ENCODE measurements around the gene PCDHGC5.

DNA sequence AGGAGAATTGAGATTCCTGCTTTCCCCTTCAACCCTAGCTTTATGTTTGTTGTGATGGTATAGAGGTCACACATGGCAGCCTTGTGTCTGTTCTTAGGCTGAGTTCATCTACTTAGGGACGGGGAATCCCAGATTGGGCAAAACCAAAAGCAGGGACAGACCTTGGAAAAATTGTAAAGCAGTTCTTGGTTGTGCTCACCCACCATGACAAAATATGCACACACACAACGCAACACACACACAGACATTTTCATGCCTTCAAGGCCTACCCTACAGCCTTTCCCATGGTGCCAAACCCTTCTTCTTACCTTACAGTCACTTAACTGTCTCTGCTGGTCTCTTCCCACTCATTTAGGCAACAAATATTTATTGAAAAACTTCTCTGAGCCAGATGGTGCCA, 14.8 kb downstream of the PCDHGC5 start:
- TF ChIP-seq, protein P1, sequence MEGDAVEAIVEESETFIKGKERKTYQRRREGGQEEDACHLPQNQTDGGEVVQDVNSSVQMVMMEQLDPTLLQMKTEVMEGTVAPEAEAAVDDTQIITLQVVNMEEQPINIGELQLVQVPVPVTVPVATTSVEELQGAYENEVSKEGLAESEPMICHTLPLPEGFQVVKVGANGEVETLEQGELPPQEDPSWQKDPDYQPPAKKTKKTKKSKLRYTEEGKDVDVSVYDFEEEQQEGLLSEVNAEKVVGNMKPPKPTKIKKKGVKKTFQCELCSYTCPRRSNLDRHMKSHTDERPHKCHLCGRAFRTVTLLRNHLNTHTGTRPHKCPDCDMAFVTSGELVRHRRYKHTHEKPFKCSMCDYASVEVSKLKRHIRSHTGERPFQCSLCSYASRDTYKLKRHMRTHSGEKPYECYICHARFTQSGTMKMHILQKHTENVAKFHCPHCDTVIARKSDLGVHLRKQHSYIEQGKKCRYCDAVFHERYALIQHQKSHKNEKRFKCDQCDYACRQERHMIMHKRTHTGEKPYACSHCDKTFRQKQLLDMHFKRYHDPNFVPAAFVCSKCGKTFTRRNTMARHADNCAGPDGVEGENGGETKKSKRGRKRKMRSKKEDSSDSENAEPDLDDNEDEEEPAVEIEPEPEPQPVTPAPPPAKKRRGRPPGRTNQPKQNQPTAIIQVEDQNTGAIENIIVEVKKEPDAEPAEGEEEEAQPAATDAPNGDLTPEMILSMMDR (IDR thresholded peaks at IDR 0.05) = no peak
- no peak for TF ChIP-seq POLR2A (IDR thresholded peaks at IDR 0.05)
